Naive thymus-derived CD8-positive, alpha-beta T cell (primary cell): Measurements from ENCODE around the gene HOMER3. TPM values are rescaled to one million over a fixed set of nuclear protein-coding genes. Genes with fewer than 3 reads are reported as not detected.

Experiments used
- ATAC-seq, 2 donors: fragments of 150-1000 bp; cut with Tn5 transposase in 1 of 2; sonication (Bioruptor Pico), chemical (Tn5 transposase) in 1 of 2; 1 replicate in 1 of 2; 2 replicates in 1 of 2; pipeline ENCODE4 v1.10.0; 2021; ENCODE audit warnings: mild to moderate bottlenecking in 2 of 2, moderate library complexity in 2 of 2
- POLR2A ChIA-PET: fragments of 350-600 bp; sonication (Branson Sonifier 250); formaldehyde crosslinking; loops from one replicate; lab custom pipeline; 2021; ENCODE audit warnings: antibody characterized with exemption; lab: Charles Lee
- DNase-seq, 10 donors: peaks; one replicate each; pipeline versions ENCODE4 v3.0.0 to v3.0.0-alpha.2; 2020 to 2022
- H3K27ac Mint-ChIP-seq, 10 donors: one replicate each; pipeline ENCODE4 v1.8.0; 2020 to 2022; ENCODE audit warnings: mild to moderate bottlenecking in 10 of 10, mixed read lengths in 10 of 10, moderate library complexity in 4 of 10, inconsistent platforms in 1 of 10
- H3K27me3 Mint-ChIP-seq, 5 donors: one replicate each; pipeline ENCODE4 v1.8.0; 2021 to 2022; ENCODE audit warnings: mixed read lengths in 5 of 5
- H3K36me3 Mint-ChIP-seq, 3 donors: one replicate each; pipeline ENCODE4 v1.8.0; 2020 to 2022; ENCODE audit warnings: mixed read lengths in 3 of 3, mild to moderate bottlenecking in 2 of 3, inconsistent platforms in 1 of 3
- H3K4me1 Mint-ChIP-seq, 4 donors: one replicate each; pipeline ENCODE4 v1.8.0; 2021 to 2022; ENCODE audit warnings: mixed read lengths in 4 of 4
- H3K4me3 Mint-ChIP-seq, 10 donors: one replicate each; pipeline ENCODE4 v1.8.0; 2020 to 2022; ENCODE audit warnings: mild to moderate bottlenecking in 10 of 10, mixed read lengths in 10 of 10, moderate library complexity in 6 of 10, inconsistent platforms in 1 of 10
- H3K9me3 Mint-ChIP-seq, 9 donors: one replicate each; pipeline ENCODE4 v1.8.0; 2020 to 2022; ENCODE audit warnings: mixed read lengths in 9 of 9, mild to moderate bottlenecking in 3 of 9, inconsistent platforms in 1 of 9, moderate library complexity in 1 of 9
- polyA plus RNA-seq, 3 donors: library from polyadenylated mRNA; unstranded; fragments of 300-500 nt; fragmentation: Illumina TruSeq; gene quantifications; one replicate each; pipeline ENCODE4 v1.2.3, GENCODE V29; 2021
- total RNA-seq, 8 experiments: library from RNA in 2 of 8; stranded (reverse) in 2 of 8; gene quantifications; one replicate each; pipeline ENCODE4 v1.2.3 and lab custom pipeline; 2021 to 2026

Gene HOMER3
- total and polyA plus RNA-seq, 5 experiments from 2014 or later, result 0.55 TPM; not detected in 4

DNA sequence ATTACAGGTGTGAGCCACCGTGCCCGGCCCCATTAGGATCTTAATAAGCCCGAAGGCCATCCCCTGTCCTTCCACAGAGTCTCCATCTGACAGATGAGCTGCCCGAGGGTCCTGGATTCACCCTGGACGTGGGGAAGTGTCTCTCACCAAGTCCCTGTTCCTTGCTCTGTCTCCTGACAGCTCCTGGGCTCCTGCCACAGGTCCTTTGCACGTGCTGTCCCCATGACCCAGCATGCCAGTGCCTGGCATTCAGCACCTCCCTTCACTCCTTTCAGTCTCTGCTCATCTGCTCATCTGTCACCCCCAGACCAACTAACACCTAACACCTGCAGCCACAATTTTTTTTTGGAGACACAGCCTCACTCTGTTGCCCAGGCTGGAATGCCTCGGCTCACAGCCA, 59.5 kb downstream of the HOMER3 start:
- DNase-seq (no peak), ATAC-seq (no peak)
- Mint-ChIP-seq H3K27ac (peak overlapping the region in 2 of 10 donors; percentile 19 to 53), H3K27me3 (no peaks in the 10 kb centered on the region), H3K4me1 (peaks cover 0 to 2% (median under 1%) of the 10 kb centered on the region in 4 donors), H3K36me3 (no peaks in the 10 kb centered on the region), H3K9me3 (no peaks in the 10 kb centered on the region), H3K4me3 (no peak overlapping the region)
- POLR2A ChIA-PET, result interaction anchor here (0.7 kb wide), 1 partner anchor 403 kb away, joined by 3 read pairs; no protein-coding TSS in a partner anchor

DNA sequence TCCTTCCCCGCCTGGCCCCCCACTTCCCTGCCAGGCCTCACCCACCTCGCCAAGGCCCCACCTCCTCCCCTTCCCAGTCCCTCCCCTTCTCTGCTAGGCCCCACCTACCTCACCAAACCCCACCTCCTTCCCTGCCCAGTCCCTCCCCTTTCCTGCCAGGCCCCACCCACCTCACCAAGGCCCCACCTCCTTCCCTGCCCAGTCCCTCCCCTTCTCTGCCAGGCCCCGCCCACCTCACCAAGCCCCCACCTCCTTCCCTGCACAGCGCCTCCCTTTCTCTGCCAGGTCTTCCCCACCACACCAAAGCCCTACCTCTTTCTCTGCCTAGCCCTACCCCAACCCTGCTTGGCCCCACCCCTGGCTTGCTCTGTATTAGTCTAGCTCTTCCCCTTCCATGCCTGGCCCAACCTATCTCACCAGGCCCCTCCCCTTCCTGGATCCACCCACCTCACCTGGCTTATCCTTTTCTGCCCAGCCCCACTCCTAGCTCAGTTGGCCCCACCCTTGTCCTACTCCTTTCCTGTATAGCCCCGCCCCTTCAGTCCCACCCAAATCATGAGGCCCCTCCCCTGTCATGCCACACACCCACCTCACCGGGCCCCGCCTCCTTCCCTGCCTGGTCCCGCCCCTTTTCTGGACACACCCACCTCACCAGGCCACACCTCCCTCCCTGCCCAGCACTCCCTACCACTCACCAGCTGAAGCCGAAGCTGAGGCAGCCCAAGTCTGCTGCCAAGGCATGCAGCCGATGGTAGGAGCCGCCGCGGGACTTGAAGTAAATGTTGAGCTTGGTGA, 61.2 kb downstream of the HOMER3 start:
- ATAC-seq, result peak; percentile 68 to 81
- POLR2A ChIA-PET, result no interaction called here
- peak in 3 of 10 donors; percentile 19 to 29 (median 20) for DNase-seq

More for the DNA sequence above, 61.2 kb downstream of the HOMER3 start:
- Mint-ChIP-seq H3K36me3 (no peaks in the 10 kb centered on the region), H3K9me3 (no peaks in the 10 kb centered on the region), H3K27me3 (no peaks in the 10 kb centered on the region), H3K4me1 (peaks cover 0 to 2% (median under 1%) of the 10 kb centered on the region in 4 donors), H3K4me3 (no peak overlapping the region), H3K27ac (peak overlapping the region in 1 of 10 donors; percentile 48)

Other genes starting within 250 kb of the HOMER3 start
- gene COMP, start 149.9 kb downstream of the HOMER3 start, total RNA-seq, result not detected
- gene COMP, start 149.9 kb downstream of the HOMER3 start, polyA plus RNA-seq, result not detected
- gene UPF1, start 109.3 kb downstream of the HOMER3 start, total RNA-seq, result 100 to 1,000 TPM; 109 to 112 TPM
- 10 to 100 TPM in 1 of 3 donors, 1 to 10 TPM in 2; 7.5 to 28.4 (median 9.5) TPM for gene UPF1, start 109.3 kb downstream of the HOMER3 start, polyA plus RNA-seq
- not detected for gene CERS1, start 45.1 kb downstream of the HOMER3 start, total RNA-seq
- not detected for gene CERS1, start 45.1 kb downstream of the HOMER3 start, polyA plus RNA-seq
- gene COPE, start 21.8 kb downstream of the HOMER3 start, total RNA-seq, result 100 to 1,000 TPM; 145 to 149 TPM
- gene COPE, start 21.8 kb downstream of the HOMER3 start, polyA plus RNA-seq, result 100 to 1,000 TPM; 224 to 259 (median 235) TPM
- 10 to 100 TPM; 39.4 to 46.4 TPM for gene DDX49, start 21.5 kb downstream of the HOMER3 start, total RNA-seq
- 10 to 100 TPM; 21.7 to 37.5 (median 24.7) TPM for gene DDX49, start 21.5 kb downstream of the HOMER3 start, polyA plus RNA-seq
- gene SUGP2, start 92.3 kb upstream of the HOMER3 start, total RNA-seq, result 100 to 1,000 TPM; 128 to 136 TPM
- gene SUGP2, start 92.3 kb upstream of the HOMER3 start, polyA plus RNA-seq, result 1 to 10 TPM; 7.4 to 8.2 (median 7.5) TPM
- gene ARMC6, start 92.4 kb upstream of the HOMER3 start, total RNA-seq, result 10 to 100 TPM; 18.1 to 18.4 TPM
- 10 to 100 TPM; 29.5 to 42.4 (median 38.2) TPM for gene ARMC6, start 92.4 kb upstream of the HOMER3 start, polyA plus RNA-seq
- 10 to 100 TPM; 32.0 to 33.6 TPM for gene SLC25A42, start 122.8 kb upstream of the HOMER3 start, total RNA-seq
- gene SLC25A42, start 122.8 kb upstream of the HOMER3 start, polyA plus RNA-seq, result 10 to 100 TPM in 1 of 3 donors, 1 to 10 TPM in 2; 6.2 to 14.5 (median 8.4) TPM
- gene TMEM161A, start 197.3 kb upstream of the HOMER3 start, total RNA-seq, result 10 to 100 TPM; 28.3 to 31.3 TPM
- gene TMEM161A, start 197.3 kb upstream of the HOMER3 start, polyA plus RNA-seq, result 10 to 100 TPM; 20.1 to 21.8 (median 21.1) TPM
- 1 to 10 TPM; 3.6 to 3.9 TPM for gene MEF2B, start 229.0 kb upstream of the HOMER3 start, total RNA-seq
- under 1 TPM in 1 of 3 donors, not detected in 2; 0.14 TPM for gene MEF2B, start 229.0 kb upstream of the HOMER3 start, polyA plus RNA-seq